Activated CD8-positive, alpha-beta memory T cell treated with anti-CD3 and anti-CD28 coated beads, Interleukin-2, amount 50 U/mL, for 48 hours (primary cell): ENCODE results near the gene OSTM1.
"Not testable (repeated sequence)": the region's sequence is repeated elsewhere in the genome, so short reads cannot be mapped to it uniquely, and the experiment has no call there.

Experiments used
- DNase-seq: peaks from one replicate; pipeline ENCODE4 v3.0.0-alpha.2; 2020

OSTM1 gene

GRCh38 chr6:108013787-108014439 is 60.6 kb downstream of the OSTM1 start:
- DNase-seq, result no peak

- DNase-seq, result no peak
These were observed 64.6 kb downstream of the OSTM1 start for GRCh38 chr6:108009894-108010293.

DNA sequence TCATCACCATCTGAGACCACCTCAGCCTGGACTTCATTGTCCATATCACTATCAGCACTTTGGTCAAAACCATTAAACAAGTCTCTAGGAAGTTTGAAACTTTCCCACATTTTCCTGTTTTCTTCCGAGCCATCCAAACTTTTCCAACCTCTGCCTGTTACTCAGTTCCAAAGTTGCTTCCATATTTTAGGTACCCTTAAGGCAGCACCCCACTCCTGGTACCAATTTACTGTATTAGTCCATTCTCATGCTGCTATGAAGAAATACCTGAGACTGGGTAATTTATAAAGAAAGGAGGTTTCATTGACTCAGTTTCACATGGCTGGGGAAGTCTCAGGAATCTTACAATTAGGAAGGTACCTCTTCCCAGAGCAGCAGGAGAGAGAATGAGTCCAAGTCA is 65.3 kb downstream of the OSTM1 start:
- DNase-seq, result not testable (repeated sequence)

GRCh38 chr6:108008363-108008762 is 66.2 kb downstream of the OSTM1 start:
- no peak for DNase-seq

DNA sequence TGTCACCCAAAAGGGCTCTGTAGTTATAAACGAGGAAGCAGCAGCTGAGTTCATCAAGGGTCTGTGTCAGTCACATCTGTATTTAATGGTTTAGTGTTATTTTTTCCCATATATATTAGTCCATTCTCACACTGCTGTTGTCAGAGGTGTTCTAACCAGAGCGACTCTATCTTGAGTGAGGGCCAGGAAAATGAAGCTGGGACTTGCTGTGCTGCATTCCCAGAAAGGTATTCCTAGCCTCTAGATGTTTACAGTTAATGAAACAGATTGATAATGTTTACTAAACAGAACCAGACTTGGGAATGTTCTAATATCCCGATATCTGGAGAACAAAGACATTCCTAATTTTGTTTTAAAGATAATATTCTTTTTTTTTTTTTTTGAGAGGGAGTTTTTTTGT is 68.6 kb downstream of the OSTM1 start:
- DNase-seq, result no peak

- DNase-seq, result no peak
These were observed 69.7 kb downstream of the OSTM1 start for GRCh38 chr6:108004861-108005260.

- DNase-seq, result no peak
These were observed 71.9 kb downstream of the OSTM1 start for GRCh38 chr6:108002365-108003221.

DNA sequence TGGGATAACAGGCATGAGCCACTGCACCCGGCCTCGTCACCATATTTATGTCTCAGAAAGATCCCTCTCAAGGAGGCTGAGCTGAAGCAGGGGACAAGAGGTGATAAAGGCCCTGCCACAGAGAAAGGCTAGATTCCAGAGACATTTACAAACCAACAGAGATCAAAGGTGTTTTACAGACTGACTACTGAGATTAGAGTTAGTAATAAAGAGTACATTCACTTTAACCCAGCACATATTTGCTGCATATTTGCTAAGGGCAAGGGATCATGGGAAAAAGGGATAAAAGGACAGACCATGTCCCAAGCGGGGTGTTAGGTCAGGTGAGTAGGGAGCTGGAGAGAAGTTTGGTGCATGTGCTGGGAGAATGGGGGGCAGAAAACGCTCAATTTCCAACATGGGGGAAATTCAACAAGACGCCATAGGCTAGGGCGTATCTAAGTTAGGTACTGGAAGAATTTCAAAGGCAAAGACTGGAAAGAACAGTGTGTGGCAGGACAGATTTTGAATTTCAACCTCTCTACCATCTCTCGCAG is 72.8 kb downstream of the OSTM1 start:
- DNase-seq, result no peak

DNA sequence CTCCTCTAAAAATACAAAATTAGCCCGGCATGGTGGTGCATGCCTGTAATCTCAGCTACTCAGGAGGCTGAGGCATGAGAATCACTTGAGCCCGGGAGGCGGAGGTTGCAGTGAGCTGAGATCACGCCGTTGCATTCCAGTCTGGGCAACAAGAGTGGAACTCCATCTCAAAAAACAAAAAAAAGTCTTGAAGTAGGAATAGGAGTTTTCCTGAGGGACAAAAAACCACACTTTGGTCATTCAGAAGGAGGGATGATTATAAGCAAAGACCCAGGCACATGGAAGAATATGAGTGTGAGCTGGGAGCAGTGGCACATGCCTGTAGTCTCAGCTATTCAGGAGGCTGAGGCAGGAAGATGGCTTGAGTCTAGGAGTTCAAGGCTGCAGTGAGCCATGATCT is 74.3 kb downstream of the OSTM1 start:
- not testable (repeated sequence) for DNase-seq

DNA sequence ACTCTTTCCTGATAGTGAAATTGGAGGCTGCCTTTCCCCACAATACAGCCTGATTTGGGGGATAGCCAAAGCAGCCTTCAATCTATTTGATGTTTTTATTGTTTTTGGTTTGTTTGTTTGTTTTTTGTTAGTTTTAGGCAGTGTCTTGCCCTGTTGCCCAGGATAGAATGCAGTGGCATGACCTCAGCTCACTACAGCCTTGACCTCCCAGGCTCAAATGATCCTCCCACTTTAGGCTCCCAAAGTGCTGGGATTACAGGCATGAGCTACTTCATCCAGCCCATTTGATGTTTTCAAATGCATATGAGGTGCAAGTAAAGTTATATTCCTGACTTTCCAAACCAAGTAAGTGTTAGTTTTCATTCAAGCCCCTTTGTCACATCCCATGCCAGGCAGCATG is 75.2 kb downstream of the OSTM1 start:
- DNase-seq, result no peak

DNA sequence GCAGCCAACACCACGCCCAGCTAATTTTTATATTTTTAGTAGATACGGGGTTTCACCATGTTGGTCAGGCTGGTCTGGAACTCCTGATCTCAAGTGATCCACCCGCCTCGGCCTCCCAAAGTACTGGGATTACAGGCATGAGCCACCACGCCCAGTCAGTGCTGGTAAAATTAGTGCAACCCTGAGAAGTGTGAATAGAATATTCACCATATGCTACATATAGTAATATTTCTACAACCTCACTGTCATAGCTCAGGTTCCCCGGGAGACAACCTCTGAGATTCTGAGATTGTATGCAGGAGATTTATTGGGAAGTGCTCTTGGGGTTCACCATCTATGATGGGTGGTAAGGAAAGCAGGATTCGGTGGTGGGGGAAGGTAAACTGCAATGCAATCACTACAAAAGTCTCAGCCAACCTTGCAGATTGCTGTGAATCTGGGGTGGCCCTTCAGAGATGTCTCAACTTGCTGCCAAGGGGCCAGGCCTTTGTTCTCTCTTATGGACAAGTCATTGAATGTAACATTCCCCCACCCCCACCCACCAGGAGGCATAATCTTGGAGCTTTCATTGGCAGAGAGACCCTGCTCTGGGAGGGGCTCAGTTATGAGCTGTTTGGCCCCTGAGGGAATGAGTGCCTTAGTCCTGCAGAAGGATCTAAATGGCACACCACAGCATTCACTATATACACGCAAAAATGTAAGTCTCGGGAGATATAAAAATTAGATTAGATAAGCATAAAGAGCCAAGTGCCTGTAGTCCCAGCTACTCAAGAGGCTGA is 82.6 kb downstream of the OSTM1 start:
- DNase-seq, result no peak
